WERI-Rb-1 (cell line): Measurements from ENCODE around the gene NELL2.

Source experiments
- DNase-seq: peaks from one replicate; pipeline ENCODE4 v3.0.0-alpha.2; 2020
- H3K27ac ChIP-seq: fragments of 250-450 bp; sonication (Bioruptor Pico); 2 replicates; pipeline ENCODE4 v1.5.1; 2020; ENCODE audit warnings: mild to moderate bottlenecking, moderate library complexity
- H3K27me3 ChIP-seq: fragments of 250-450 bp; sonication (Bioruptor Pico); 2 replicates; pipeline ENCODE4 v1.5.1; 2021; ENCODE audit warnings: mild to moderate bottlenecking, low read depth, moderate library complexity; ENCODE audit not compliant: insufficient read depth, severe bottlenecking
- H3K36me3 ChIP-seq: fragments of 250-450 bp; sonication (Bioruptor Pico); 2 replicates; pipeline ENCODE4 v1.5.1; 2020; ENCODE audit warnings: mild to moderate bottlenecking, moderate library complexity
- H3K4me3 ChIP-seq: 2 replicates; pipeline ENCODE4 v1.5.1; 2011; ENCODE audit warnings: low read depth, mild to moderate bottlenecking, control low read depth, low read length
- H3K9me3 ChIP-seq: fragments of 250-450 bp; sonication (Bioruptor Pico); 2 replicates; pipeline ENCODE4 v1.5.1; 2021; ENCODE audit warnings: mild to moderate bottlenecking, moderate library complexity; ENCODE audit not compliant: severe bottlenecking
- CTCF ChIP-seq: IDR thresholded peaks from 2 replicates; pipeline ENCODE4 v1.5.1; 2011; ENCODE audit warnings: low read depth, mild to moderate bottlenecking, control low read depth, inconsistent platforms, low read length

NELL2 gene

GRCh38 chr12:44509471-44509870 lies 366.6 kb downstream of the NELL2 start:
- no peak overlapping the region for H3K27ac ChIP-seq
- H3K36me3 ChIP-seq = no peaks in the 10 kb centered on the region
- H3K9me3 ChIP-seq = no peaks in the 10 kb centered on the region
- H3K27me3 ChIP-seq = no peaks in the 10 kb centered on the region
- no peak for TF ChIP-seq CTCF
- H3K4me3 ChIP-seq = no peak overlapping the region
- no peak for DNase-seq

- no peaks in the 10 kb centered on the region for H3K36me3 ChIP-seq
- no peaks in the 10 kb centered on the region for H3K27me3 ChIP-seq
- no peak overlapping the region for H3K4me3 ChIP-seq
- DNase-seq = no peak
- H3K9me3 ChIP-seq = no peaks in the 10 kb centered on the region
- no peak for TF ChIP-seq CTCF
- H3K27ac ChIP-seq = no peak overlapping the region
Measured at GRCh38 chr12:44507461-44507860, 368.7 kb downstream of the NELL2 start.

- no peak for TF ChIP-seq CTCF
- no peak overlapping the region for H3K27ac ChIP-seq
- no peaks in the 10 kb centered on the region for H3K36me3 ChIP-seq
- no peak for DNase-seq
- H3K4me3 ChIP-seq = no peak overlapping the region
- H3K27me3 ChIP-seq = no peaks in the 10 kb centered on the region
- no peaks in the 10 kb centered on the region for H3K9me3 ChIP-seq
Measured at GRCh38 chr12:44504799-44505198, 371.3 kb downstream of the NELL2 start.

DNA sequence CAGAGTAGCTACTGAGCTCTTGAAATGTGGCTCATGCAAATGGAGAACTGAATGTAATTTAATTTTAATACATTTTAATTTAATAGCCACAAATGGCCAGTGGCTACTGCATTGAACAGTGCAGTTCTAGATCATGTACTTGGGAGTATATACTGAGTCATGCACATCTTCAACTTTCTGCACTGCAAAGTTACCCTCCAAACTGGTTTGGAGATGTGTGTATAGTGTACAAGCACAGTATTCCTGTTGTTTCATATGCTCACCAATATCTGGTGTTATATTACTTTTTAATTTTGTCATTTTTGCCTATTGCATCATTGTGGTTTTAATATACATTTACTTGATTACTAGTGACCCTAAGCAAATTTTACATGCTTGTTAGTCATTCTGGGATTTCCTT lies 372.8 kb downstream of the NELL2 start:
- no peak for TF ChIP-seq CTCF
- no peak overlapping the region for H3K4me3 ChIP-seq
- H3K27ac ChIP-seq = no peak overlapping the region
- no peaks in the 10 kb centered on the region for H3K36me3 ChIP-seq
- no peaks in the 10 kb centered on the region for H3K9me3 ChIP-seq
- no peak for DNase-seq
- no peaks in the 10 kb centered on the region for H3K27me3 ChIP-seq

DNA sequence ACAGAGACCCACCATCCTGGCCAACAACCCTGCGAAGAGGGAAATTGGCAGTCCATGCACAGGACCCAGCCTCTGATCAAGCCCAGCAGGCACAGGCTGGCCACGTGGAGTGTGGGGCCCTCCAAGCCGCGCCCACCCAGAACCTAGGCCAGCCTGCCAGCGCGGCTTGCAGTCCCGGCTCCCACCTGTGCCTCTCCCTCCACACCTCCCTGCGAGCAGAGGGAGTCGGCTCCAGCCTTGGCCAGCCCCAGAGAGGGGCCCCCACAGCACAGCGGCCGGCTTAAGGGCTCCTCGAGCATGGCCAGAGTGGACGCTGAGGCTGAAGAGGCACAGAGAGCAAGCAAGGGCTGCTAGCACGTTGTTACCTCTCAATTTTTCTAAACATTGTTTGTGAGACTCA lies 373.4 kb downstream of the NELL2 start:
- Histone ChIP-seq H3K36me3 (no peaks in the 10 kb centered on the region), H3K4me3 (no peak overlapping the region)
- TF ChIP-seq CTCF = no peak

DNA sequence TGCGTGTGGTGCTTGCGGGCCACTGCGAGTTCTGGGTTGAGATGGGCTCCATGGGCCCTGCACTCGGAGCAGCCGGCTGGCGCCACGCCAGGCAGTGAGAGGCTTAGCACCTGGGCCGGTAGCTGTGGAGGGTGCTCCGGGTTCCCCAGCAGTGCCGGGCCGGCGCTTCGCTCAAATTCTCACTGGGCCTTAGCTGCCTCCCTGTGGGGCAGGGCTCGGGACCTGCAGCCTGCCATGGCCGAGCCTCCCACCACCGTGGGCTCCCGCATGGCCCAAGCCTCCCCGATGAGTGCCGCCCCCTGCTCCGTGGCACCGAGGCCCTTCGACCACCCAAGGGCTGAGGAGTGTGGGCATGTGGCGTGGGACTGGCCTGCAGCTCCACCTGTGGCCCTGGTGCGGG lies 375.7 kb downstream of the NELL2 start:
- no peak for DNase-seq
- Histone ChIP-seq H3K9me3 (no peaks in the 10 kb centered on the region), H3K27me3 (no peaks in the 10 kb centered on the region), H3K27ac (no peak overlapping the region), H3K36me3 (no peaks in the 10 kb centered on the region), H3K4me3 (no peak overlapping the region)
- no peak for TF ChIP-seq CTCF

More for the DNA sequence above, 373.4 kb downstream of the NELL2 start:
- H3K27me3 ChIP-seq = no peaks in the 10 kb centered on the region
- H3K27ac ChIP-seq = no peak overlapping the region
- no peaks in the 10 kb centered on the region for H3K9me3 ChIP-seq
- DNase-seq = no peak
